ENCODE measurements around the gene DDX39A. TPM values are rescaled to one million over a fixed set of nuclear protein-coding genes. Genes with fewer than 3 reads are reported as not detected.

The DDX39A gene
- total and polyA plus RNA-seq, 8 donors = 37.1 to 298 (median 110) TPM

- Histone ChIP-seq H3K36me3 (no peaks in the 10 kb centered on the region), H3K4me1 (peaks cover 8 to 12% (median 10%) of the 10 kb centered on the region in 4 donors), H3K27ac (no peak overlapping the region), H3K4me3 (no peak overlapping the region), H3K9me3 (no peaks in the 10 kb centered on the region), H3K27me3 (no peaks in the 10 kb centered on the region)
- no peak for DNase-seq
- intact Hi-C loops (cut with DNase I; ENCODE audit: low total_unique reads) = no loop called here
- WGBS, 5 donors = 74 to 84% (median 77%) methylated on average over 2 of the region's 2 CpGs
- TF ChIP-seq, protein P1, sequence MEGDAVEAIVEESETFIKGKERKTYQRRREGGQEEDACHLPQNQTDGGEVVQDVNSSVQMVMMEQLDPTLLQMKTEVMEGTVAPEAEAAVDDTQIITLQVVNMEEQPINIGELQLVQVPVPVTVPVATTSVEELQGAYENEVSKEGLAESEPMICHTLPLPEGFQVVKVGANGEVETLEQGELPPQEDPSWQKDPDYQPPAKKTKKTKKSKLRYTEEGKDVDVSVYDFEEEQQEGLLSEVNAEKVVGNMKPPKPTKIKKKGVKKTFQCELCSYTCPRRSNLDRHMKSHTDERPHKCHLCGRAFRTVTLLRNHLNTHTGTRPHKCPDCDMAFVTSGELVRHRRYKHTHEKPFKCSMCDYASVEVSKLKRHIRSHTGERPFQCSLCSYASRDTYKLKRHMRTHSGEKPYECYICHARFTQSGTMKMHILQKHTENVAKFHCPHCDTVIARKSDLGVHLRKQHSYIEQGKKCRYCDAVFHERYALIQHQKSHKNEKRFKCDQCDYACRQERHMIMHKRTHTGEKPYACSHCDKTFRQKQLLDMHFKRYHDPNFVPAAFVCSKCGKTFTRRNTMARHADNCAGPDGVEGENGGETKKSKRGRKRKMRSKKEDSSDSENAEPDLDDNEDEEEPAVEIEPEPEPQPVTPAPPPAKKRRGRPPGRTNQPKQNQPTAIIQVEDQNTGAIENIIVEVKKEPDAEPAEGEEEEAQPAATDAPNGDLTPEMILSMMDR (IDR thresholded peaks at IDR 0.05) = no peak
- TF ChIP-seq POLR2AphosphoS5 (IDR thresholded peaks at IDR 0.05) (no peak), POLR2A (IDR thresholded peaks at IDR 0.05) (no peak), EP300 (IDR thresholded peaks at IDR 0.05) (no peak)
These were observed 8.3 kb upstream of the DDX39A start for GRCh38 chr19:14427461-14427860.

- no peak for DNase-seq
- TF ChIP-seq, protein P1 (IDR thresholded peaks at IDR 0.05) = no peak
- TF ChIP-seq POLR2A (IDR thresholded peaks at IDR 0.05) = no peak
- no peak for TF ChIP-seq EP300 (IDR thresholded peaks at IDR 0.05)
- TF ChIP-seq POLR2AphosphoS5 (IDR thresholded peaks at IDR 0.05) = no peak
- Histone ChIP-seq H3K36me3 (no peaks in the 10 kb centered on the region), H3K4me1 (no peaks in the 10 kb centered on the region), H3K9me3 (no peaks in the 10 kb centered on the region), H3K4me3 (no peak overlapping the region), H3K27me3 (no peaks in the 10 kb centered on the region), H3K27ac (no peak overlapping the region)
- WGBS, 5 donors = 65 to 77% (median 70%) methylated on average over 7 of the region's 7 CpGs
- intact Hi-C loops (cut with DNase I; ENCODE audit: low total_unique reads) = no loop called here
These were observed 6.6 kb upstream of the DDX39A start for GRCh38 chr19:14425696-14426138.

- Histone ChIP-seq H3K36me3 (peaks cover 0 to 21% (median 7%) of the 10 kb centered on the region in 4 donors), H3K4me1 (peaks cover 42 to 53% (median 47%) of the 10 kb centered on the region in 4 donors), H3K27me3 (no peaks in the 10 kb centered on the region), H3K4me3 (peak overlapping the region; percentile 75 to 94 (median 86)), H3K9me3 (no peaks in the 10 kb centered on the region), H3K27ac (peak overlapping the region; percentile 91 to 95 (median 95))
- no peak for TF ChIP-seq POLR2A (IDR thresholded peaks at IDR 0.05)
- TF ChIP-seq, protein P1 (IDR thresholded peaks at IDR 0.05) = no peak
- TF ChIP-seq EP300 (IDR thresholded peaks at IDR 0.05) = no peak
- no peak for TF ChIP-seq POLR2AphosphoS5 (IDR thresholded peaks at IDR 0.05)
- 0 to 2% (median 1%) methylated on average over 10 to 23 of the region's 23 CpGs for WGBS, 5 donors
- intact Hi-C loops (cut with DNase I; ENCODE audit: low total_unique reads) = no loop called here
- DNase-seq = peak in 1 of 2 donors; percentile 95
These were observed 360 bp downstream of the DDX39A start for GRCh38 chr19:14418856-14419105.

GRCh38 chr19:14416817-14417231, 2.3 kb downstream of the DDX39A start:
- H3K27me3 ChIP-seq = no peaks in the 10 kb centered on the region
- TF ChIP-seq POLR2A (IDR thresholded peaks at IDR 0.05) = no peak
- TF ChIP-seq POLR2AphosphoS5 (IDR thresholded peaks at IDR 0.05) = peak in 1 of 3 donors; percentile 42
- intact Hi-C loops (cut with DNase I; ENCODE audit: low total_unique reads) = no loop called here

GRCh38 chr19:14414926-14415690, 4.0 kb downstream of the DDX39A start:
- DNase-seq = no peak
- 91 to 96% (median 94%) methylated on average over 8 of the region's 8 CpGs for WGBS, 5 donors
- Histone ChIP-seq H3K27me3 (no peaks in the 10 kb centered on the region), H3K4me1 (peaks cover 44 to 79% (median 64%) of the 10 kb centered on the region in 4 donors), H3K27ac (peak overlapping the region in 1 of 5 donors; percentile 95), H3K9me3 (no peaks in the 10 kb centered on the region), H3K36me3 (peaks cover 29 to 58% (median 41%) of the 10 kb centered on the region in 4 donors), H3K4me3 (no peak overlapping the region)
- intact Hi-C loops (cut with DNase I; ENCODE audit: low total_unique reads) = no loop called here
- no peak for TF ChIP-seq POLR2A (IDR thresholded peaks at IDR 0.05)
- no peak for TF ChIP-seq EP300 (IDR thresholded peaks at IDR 0.05)
- TF ChIP-seq POLR2AphosphoS5 (IDR thresholded peaks at IDR 0.05) = no peak
- TF ChIP-seq, protein P1 (IDR thresholded peaks at IDR 0.05) = no peak

More at GRCh38 chr19:14416817-14417231, 2.3 kb downstream of the DDX39A start:
- peaks cover 44 to 70% (median 62%) of the 10 kb centered on the region in 4 donors for H3K4me1 ChIP-seq
- H3K36me3 ChIP-seq = peaks cover 13 to 41% (median 23%) of the 10 kb centered on the region in 4 donors
- peak; percentile 46 to 71 for DNase-seq
- H3K9me3 ChIP-seq = no peaks in the 10 kb centered on the region
- peak overlapping the region in 3 of 4 donors; percentile 80 to 94 (median 92) for H3K4me3 ChIP-seq
- 25 to 43% (median 31%) methylated on average over 6 of the region's 6 CpGs for WGBS, 5 donors
- peak overlapping the region; percentile 9 to 95 (median 94) for H3K27ac ChIP-seq

Measured in stomach (tissue), 9 donors.